ENCODE data around the gene PDE6B. TPM values are rescaled to one million over a fixed set of nuclear protein-coding genes. Genes with fewer than 3 reads are reported as not detected.

Gene PDE6B
- total RNA-seq, 1 donor from 2014 or later = 5.5 TPM

- Histone ChIP-seq H3K36me3 (peaks cover 16% of the 10 kb centered on the region), H3K4me3 (no peak overlapping the region), H3K4me1 (peaks cover 41% of the 10 kb centered on the region), H3K27me3 (ENCODE audit: low read depth) (no peaks in the 10 kb centered on the region), H3K9me3 (no peaks in the 10 kb centered on the region), H3K27ac (no peak overlapping the region)
- no peak for DNase-seq
- no peak for ATAC-seq
- no peak for TF ChIP-seq CTCF (IDR thresholded peaks at IDR 0.05)
- intact Hi-C loops (cut with DNase I) = no loop called here
Measured at GRCh38 chr4:675980-676870, 50.9 kb downstream of the PDE6B start.

- DNase-seq (no peak), ATAC-seq (no peak)
- peaks cover 41% of the 10 kb centered on the region for H3K4me1 ChIP-seq
- no peak overlapping the region for H3K27ac ChIP-seq
- H3K36me3 ChIP-seq = peaks cover 10% of the 10 kb centered on the region
- no peak for TF ChIP-seq CTCF (IDR thresholded peaks at IDR 0.05)
- no peak overlapping the region for H3K4me3 ChIP-seq
- no peaks in the 10 kb centered on the region for H3K9me3 ChIP-seq
- intact Hi-C loops (cut with DNase I) = no loop called here
- H3K27me3 ChIP-seq (ENCODE audit: low read depth) = no peaks in the 10 kb centered on the region
Measured at GRCh38 chr4:676871-677235, 51.5 kb downstream of the PDE6B start.

GRCh38 chr4:677431-678293, 52.3 kb downstream of the PDE6B start:
- Histone ChIP-seq H3K9me3 (no peaks in the 10 kb centered on the region), H3K4me1 (peaks cover 40% of the 10 kb centered on the region), H3K27me3 (ENCODE audit: low read depth) (no peaks in the 10 kb centered on the region), H3K4me3 (no peak overlapping the region), H3K27ac (no peak overlapping the region), H3K36me3 (peaks cover 3% of the 10 kb centered on the region)
- intact Hi-C loops (cut with DNase I) = no loop called here
- DNase-seq (peak; percentile 59), ATAC-seq (no peak)
- no peak for TF ChIP-seq CTCF (IDR thresholded peaks at IDR 0.05)

GRCh38 chr4:678331-679103, 53.1 kb downstream of the PDE6B start:
- intact Hi-C loops (cut with DNase I) = no loop called here
- TF ChIP-seq CTCF (IDR thresholded peaks at IDR 0.05) = no peak
- ATAC-seq (no peak), DNase-seq (no peak)
- Histone ChIP-seq H3K4me3 (no peak overlapping the region), H3K27me3 (ENCODE audit: low read depth) (no peaks in the 10 kb centered on the region), H3K27ac (no peak overlapping the region), H3K4me1 (peaks cover 33% of the 10 kb centered on the region), H3K36me3 (no peaks in the 10 kb centered on the region), H3K9me3 (no peaks in the 10 kb centered on the region)

GRCh38 chr4:679104-679481, 53.7 kb downstream of the PDE6B start:
- Histone ChIP-seq H3K9me3 (no peaks in the 10 kb centered on the region), H3K36me3 (no peaks in the 10 kb centered on the region), H3K27ac (no peak overlapping the region), H3K4me3 (no peak overlapping the region), H3K27me3 (ENCODE audit: low read depth) (no peaks in the 10 kb centered on the region), H3K4me1 (peaks cover 37% of the 10 kb centered on the region)
- ATAC-seq (no peak), DNase-seq (no peak)
- no peak for TF ChIP-seq CTCF (IDR thresholded peaks at IDR 0.05)
- intact Hi-C loops (cut with DNase I) = no loop called here

Data from lower lobe of right lung (tissue), 2 donors.